ENCODE measurements around the gene RFLNA.

RFLNA gene

DNA sequence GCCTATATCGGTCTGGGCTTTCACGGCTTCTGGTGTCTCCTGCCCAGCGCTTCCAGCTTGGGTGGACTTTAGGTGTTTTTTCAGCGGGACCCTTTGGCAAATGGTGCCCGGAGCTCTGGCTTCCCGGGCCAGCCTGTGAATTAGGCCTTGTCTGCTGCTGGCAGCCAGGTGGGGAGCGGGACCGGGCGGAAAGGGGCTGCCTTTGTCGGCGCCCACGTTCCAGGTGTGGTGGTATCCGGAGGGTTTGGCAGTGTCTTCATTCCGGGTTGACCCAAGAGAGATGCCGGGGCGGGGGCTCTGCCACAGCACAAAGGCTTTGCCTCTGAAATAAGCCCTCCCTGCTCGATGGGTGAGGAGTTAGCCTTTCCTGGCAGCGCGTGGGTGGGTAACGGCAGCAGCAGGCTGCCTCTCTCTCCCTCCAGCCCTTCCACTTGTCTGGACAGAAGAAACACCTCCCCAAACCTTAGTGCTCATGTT is 9.5 kb downstream of the RFLNA start:
- no peak for DNase-seq

GRCh38 chr12:124305136-124305535 is 10.2 kb downstream of the RFLNA start:
- no peak for DNase-seq

GRCh38 chr12:124305776-124306685 is 11.1 kb downstream of the RFLNA start:
- no peak for DNase-seq

DNA sequence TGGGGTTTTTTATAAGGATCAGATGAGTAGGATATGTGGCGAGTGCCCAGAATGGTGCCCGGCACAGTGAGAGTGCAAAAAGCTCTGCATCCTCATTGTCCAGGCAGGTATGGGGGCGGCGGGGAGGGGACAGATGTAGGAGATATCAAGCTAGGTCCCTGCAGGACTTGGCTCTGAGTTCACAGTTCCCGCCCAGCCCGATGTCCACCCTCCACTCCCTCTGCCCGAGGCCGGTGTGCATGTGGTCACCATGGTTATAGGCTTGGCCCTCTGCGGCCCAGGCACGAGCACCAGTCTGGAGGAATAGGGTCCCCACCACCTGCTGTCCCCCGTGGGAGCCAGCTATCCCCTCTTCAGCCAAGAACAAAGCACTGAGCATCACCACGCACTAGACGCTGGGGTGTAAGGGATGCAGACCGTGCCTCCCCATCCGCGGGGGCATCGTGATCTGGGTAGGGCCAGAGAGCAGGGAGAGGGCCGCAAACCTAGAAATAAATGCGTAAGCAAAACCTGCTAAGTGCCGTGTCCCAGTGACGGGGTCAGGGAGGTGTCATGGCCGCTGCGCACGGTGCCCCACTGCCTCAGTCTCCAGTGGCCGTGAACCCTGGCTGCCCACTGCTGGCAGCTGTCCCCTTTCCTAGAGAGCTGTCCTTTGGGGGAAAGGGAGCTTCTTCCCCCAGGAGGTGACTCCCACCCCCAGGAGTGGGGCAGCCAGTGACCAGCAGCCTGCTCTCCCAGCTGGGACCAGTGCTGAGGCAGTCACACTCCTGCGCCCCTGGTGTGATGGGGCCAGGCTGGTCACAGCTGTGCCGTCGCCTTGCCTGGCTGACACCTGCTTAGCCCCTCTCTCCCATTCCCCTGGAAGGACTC is 12.0 kb downstream of the RFLNA start:
- DNase-seq, result no peak

DNA sequence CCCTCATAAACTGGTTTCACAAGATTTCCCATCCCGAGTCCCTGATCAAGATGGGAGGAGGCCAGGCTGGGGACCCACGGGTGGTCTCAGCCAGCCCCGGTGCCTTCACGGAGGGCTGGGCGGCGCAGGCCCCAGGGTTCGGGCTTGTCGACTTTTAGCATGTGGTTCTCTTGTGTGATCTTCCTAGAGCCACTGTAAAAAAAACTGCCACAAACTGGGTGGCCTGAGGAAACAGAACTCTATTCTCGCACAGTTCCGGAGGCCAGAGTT is 12.6 kb downstream of the RFLNA start:
- no peak for DNase-seq

DNA sequence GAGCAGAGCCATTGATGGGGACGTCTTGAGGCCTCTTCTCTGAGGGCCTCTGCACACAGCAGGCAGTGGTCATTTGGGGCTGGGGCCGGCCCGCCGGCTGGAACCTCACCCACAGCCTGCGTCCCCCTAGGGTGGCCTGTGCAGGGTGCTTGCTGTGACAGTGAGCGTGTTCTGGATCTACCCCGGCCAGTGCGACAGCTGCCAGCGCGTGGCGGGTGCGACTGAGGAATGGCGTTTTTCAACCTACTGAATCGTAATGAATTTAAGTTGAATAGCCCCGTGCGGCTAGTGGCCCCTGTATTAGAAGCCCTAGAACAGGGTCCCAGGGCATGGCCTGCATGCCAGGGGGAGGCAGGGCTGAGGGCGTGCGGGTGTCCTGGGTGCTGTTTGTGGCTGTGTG is 13.8 kb downstream of the RFLNA start:
- DNase-seq, result no peak

DNA sequence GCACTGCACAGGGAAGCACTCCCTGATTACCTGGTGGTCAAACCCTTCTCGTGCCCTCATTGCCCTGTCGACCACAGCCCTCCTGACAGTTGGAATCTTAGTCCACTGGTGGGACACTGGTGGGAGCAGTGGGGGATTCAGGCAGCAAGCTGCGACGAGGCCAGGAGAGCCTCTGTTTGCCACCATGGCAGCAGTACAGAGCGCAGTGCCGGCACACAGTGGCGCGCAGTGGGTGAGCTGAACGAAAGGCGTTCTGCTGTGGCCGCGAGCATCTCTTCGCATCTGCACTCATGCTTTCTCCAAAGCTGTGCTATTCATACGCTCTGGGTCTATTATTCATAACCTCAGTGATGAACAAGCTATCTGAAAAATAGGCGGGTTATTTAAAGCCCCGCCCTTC is 14.3 kb downstream of the RFLNA start:
- no peak for DNase-seq

DNA sequence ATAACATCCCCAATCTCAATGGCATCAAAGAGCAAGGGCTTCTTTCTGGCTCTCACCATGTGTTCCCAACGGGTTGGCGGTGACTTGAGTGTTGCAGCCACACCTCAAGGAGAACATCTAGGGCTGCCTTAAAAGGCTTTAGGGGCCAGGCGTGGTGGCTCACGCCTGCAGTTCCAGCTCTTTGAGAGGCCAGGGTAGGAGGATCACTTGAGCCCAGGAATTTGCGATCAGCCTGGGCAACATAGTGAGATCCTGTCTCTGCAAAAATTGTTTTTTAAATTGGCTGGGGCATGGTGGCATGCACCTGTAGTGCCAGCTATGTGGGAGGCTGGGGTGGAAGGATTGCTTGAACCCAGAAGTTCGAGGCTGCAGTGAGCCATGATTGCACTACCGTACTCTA is 14.9 kb downstream of the RFLNA start:
- no peak for DNase-seq

GRCh38 chr12:124310178-124310577 is 15.3 kb downstream of the RFLNA start:
- no peak for DNase-seq

DNA sequence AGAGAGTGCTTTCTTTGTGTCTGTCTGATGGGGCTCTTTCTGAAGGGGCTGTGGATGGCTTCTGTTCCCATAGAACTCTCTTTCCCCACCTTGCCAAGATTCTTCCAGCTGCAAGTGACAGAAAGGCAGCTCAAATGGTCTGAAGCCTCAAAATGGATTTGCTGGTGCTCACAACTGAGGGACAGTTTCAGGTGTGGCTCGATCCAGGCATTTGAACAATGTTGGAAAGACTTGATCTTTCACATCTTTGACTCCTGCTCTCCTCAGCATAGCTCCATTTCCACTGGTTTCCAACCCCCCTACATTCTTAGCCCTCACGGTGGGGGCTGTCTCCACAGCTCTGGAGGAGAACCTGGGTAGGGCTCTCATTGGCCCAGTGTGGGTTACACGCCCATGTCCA is 15.9 kb downstream of the RFLNA start:
- DNase-seq, result no peak

DNA sequence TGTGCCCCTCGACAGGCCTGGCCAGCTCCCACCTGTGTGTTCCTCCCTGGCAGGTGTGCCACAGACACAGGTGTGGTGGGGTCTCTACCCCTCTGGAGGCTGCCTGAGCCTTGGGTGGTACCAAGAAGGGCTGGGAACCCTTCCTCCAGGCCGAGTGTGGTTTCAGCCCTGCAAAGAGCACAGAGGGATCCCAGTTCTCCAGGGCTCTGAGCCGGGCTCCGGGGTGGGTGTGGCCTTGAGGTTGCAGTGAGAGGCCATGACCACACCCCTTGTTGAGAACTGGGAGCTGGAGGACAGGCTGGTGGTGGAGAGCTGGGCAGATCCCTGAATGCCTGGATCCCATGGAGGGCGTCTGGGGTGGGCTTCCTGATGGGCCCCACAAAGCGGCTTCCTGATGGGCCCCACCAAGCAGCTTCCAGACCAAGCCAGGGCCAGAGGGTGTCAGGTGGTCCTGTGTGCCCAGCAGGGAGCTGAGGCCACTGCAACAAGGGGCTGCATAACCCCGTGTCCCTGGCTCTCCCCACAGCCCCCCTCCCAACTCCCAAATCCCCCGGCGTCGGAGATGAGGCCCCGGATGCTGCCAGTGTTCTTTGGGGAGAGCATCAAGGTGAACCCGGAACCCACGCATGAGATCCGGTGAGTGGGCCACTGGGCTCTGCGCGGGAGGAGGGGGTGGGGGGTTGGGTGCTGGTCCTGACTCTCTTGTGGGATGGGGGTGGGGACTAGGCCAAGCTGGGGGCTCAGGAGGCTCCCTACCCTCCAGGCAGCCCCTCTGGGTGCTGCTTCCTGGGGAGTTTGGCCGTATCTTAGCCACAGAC is 16.6 kb downstream of the RFLNA start:
- DNase-seq, result no peak

- no peak for DNase-seq
Observed at GRCh38 chr12:124312601-124313000, 17.7 kb downstream of the RFLNA start.

DNA sequence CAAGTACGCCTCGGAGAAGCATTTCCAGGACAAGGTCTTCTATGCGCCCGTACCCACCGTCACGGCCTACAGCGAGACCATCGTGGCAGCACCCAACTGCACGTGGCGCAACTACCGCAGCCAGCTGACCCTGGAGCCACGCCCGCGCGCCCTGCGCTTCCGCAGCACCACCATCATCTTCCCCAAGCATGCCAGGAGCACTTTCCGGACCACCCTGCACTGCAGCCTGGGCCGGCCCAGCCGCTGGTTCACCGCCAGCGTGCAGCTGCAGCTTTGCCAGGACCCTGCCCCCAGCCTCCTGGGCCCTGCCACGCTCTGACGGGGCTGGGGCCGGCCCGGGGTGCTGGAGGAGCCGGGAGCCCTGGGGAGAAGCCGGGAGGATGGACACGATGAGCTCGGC is 19.3 kb downstream of the RFLNA start:
- no peak for DNase-seq

- DNase-seq, result no peak
Observed at GRCh38 chr12:124314766-124315165, 19.9 kb downstream of the RFLNA start.

GRCh38 chr12:124315372-124316044 is 20.6 kb downstream of the RFLNA start:
- no peak for DNase-seq

DNA sequence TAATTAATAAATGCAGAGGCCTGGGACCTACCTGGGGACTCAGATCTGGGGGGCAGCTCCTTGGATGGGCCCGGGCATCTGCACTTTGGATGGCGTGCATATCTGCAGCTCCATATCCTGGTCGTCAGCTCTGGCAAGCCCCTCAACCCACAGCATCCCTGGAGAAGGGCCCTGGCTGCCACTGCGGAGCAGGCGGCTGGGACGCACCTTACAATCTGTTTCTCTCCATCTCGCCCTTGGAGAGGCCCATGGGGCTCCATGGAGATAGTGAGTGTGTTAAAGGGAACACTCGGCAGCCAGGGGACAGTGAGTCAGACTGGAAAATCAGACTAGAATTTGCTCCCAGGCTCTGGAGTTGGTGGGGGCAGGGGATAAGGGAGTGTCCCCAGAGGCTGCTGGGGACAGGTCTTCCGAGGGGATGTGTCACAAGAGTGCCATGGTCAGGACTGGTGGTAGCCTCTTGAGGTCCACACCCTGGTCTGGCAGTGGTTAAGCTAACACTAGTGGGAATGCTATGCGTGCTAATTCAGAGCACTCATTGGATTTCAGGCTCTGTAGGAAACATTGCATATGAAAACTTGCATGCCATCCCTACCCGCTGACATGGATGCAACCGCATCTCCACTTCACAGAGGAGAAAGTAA is 21.5 kb downstream of the RFLNA start:
- DNase-seq, result no peak

DNA sequence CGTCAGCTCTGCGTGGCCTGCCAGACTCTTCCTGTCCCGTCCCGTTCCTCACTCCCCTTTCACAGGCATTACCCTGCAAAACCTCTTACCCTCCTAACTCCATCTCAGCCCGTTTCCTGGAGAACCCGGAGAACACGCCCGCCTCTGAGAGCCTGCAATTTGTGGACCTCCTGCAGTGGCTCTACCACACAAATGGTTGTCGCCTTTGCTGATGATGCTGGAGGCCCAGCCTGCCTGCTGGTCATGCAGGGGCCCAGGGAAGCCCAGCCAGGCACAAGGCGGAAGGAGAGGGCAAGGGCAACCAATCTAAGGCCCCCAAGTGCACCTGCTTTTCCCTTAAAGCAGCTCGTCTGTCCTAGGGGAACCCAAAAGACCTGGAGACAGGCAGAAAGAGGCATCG is 22.5 kb downstream of the RFLNA start:
- DNase-seq, result no peak

DNA sequence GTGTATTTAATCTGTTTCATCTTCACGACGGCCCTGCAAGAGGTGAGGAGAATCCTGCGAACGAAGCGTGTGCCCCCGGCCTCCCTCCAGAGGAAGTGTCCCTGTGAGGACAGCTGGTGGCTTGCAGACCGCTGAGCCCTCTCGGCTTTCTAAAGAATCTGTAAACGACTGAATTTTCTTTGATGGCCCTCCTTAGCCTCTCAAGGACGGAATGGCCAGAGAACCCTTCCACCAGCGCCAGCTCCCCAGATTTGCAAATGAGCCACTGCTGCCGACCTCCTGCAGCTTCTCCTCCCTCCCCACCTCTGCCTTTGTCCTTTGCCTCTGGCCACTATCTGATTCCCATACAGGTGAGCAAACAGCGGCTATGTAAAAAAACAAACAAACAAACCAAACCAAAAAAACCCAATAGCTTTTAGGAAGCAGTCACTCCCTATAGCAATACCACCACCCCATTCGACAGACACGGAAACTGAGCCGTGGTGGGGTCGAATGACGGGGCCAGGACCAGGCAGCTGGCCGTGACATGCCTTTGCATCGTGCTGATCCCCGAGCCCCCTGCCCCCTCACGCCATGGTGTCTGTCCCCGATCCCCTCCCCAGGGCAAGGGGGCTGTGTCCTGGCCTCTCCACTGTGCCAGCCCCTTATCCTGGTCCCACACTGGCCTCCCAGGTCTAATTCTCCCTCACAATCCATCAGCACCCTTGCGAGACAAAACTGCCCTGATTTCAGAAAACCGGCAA is 23.6 kb downstream of the RFLNA start:
- no peak for DNase-seq

GRCh38 chr12:124319368-124320050 is 24.6 kb downstream of the RFLNA start:
- DNase-seq, result no peak

- peak in 1 of 2 experiments; percentile 34 for DNase-seq
Observed at GRCh38 chr12:124321040-124321481, 26.2 kb downstream of the RFLNA start.
